Upper lobe of right lung (tissue), 1 donor: ENCODE measurements around the gene GPR39. TPM values are rescaled to one million over a fixed set of nuclear protein-coding genes. Genes with fewer than 3 reads are reported as not detected.

Experiments used
- ATAC-seq: fragments of 200-7000 bp; cut with Tn5 transposase; one replicate; pipeline ENCODE4 v1.9.1; 2020; ENCODE audit warnings: mild to moderate bottlenecking, moderate library complexity
- DNase-seq: peaks from one replicate; pipeline ENCODE4 v3.0.0-alpha.2; 2020
- H3K27ac ChIP-seq: fragments of 200-600 bp; one replicate; pipeline ENCODE4 v1.8.0; 2022
- H3K27me3 ChIP-seq: fragments of 200-600 bp; one replicate; pipeline ENCODE4 v1.8.0; 2022; ENCODE audit warnings: mild to moderate bottlenecking
- H3K36me3 ChIP-seq: fragments of 200-600 bp; one replicate; pipeline ENCODE4 v1.8.0; 2022
- H3K4me1 ChIP-seq: fragments of 200-600 bp; one replicate; pipeline ENCODE4 v1.8.0; 2022
- H3K4me3 ChIP-seq: fragments of 200-600 bp; one replicate; pipeline ENCODE4 v1.8.0; 2022; ENCODE audit warnings: mild to moderate bottlenecking
- H3K9me3 ChIP-seq: fragments of 200-600 bp; one replicate; pipeline ENCODE4 v1.8.0; 2022
- CTCF ChIP-seq: fragments of 200-600 bp; IDR thresholded peaks from one replicate; pipeline ENCODE4 v1.8.0; 2022; ENCODE audit warnings: antibody characterized with exemption
- intact Hi-C: fragments of 100-400 bp; cut with DNase I; formaldehyde crosslinking; loops from one replicate; pipeline ENCODE4 v1.11.0; 2022
- total RNA-seq: library from RNA; stranded (reverse); fragmentation: NEBNext Ultra II Directional; extraction: Animal tissue kit (Norgen Biotek cat#: 25700); gene quantifications from one replicate; pipeline ENCODE4 v1.2.1, GENCODE V29; 2021
- donor health status: DM: no; HTN: yes; CAD: no; lungs with severe emphysema.

The GPR39 gene
- total RNA-seq, 1 donor from 2014 or later: 13.4 TPM

- no peaks in the 10 kb centered on the region for H3K27me3 ChIP-seq
- intact Hi-C loops: no loop called here
- ATAC-seq (no peak), DNase-seq (no peak)
- H3K4me1 ChIP-seq: no peaks in the 10 kb centered on the region
- H3K36me3 ChIP-seq: no peaks in the 10 kb centered on the region
- H3K27ac ChIP-seq: no peak overlapping the region
- peaks cover 3% of the 10 kb centered on the region for H3K9me3 ChIP-seq
- no peak overlapping the region for H3K4me3 ChIP-seq
- TF ChIP-seq CTCF: no peak
These were observed 87.1 kb downstream of the GPR39 start for GRCh38 chr2:132503701-132504100.

GRCh38 chr2:132515010-132515409 is 98.4 kb downstream of the GPR39 start:
- H3K27me3 ChIP-seq: no peaks in the 10 kb centered on the region
- no peak for ATAC-seq
- H3K36me3 ChIP-seq: no peaks in the 10 kb centered on the region
- TF ChIP-seq CTCF: no peak
- H3K4me3 ChIP-seq: no peak overlapping the region
- H3K9me3 ChIP-seq: no peaks in the 10 kb centered on the region
- H3K27ac ChIP-seq: no peak overlapping the region
- no peaks in the 10 kb centered on the region for H3K4me1 ChIP-seq
- DNase-seq: no peak
- intact Hi-C loops: no loop called here

GRCh38 chr2:132517386-132517785 is 100.8 kb downstream of the GPR39 start:
- Histone ChIP-seq H3K27me3 (no peaks in the 10 kb centered on the region), H3K9me3 (no peaks in the 10 kb centered on the region), H3K27ac (no peak overlapping the region), H3K4me1 (no peaks in the 10 kb centered on the region), H3K36me3 (no peaks in the 10 kb centered on the region), H3K4me3 (no peak overlapping the region)
- ATAC-seq (no peak), DNase-seq (no peak)
- intact Hi-C loops: no loop called here
- TF ChIP-seq CTCF: no peak

- no peak overlapping the region for H3K27ac ChIP-seq
- intact Hi-C loops: no loop called here
- DNase-seq: no peak
- H3K4me1 ChIP-seq: no peaks in the 10 kb centered on the region
- H3K4me3 ChIP-seq: no peak overlapping the region
- no peaks in the 10 kb centered on the region for H3K9me3 ChIP-seq
- no peak for TF ChIP-seq CTCF
- H3K36me3 ChIP-seq: no peaks in the 10 kb centered on the region
- ATAC-seq: no peak
- H3K27me3 ChIP-seq: no peaks in the 10 kb centered on the region
These were observed 101.7 kb downstream of the GPR39 start for GRCh38 chr2:132518302-132518701.

GRCh38 chr2:132519566-132519965 is 103.0 kb downstream of the GPR39 start:
- Histone ChIP-seq H3K4me3 (no peak overlapping the region), H3K27me3 (no peaks in the 10 kb centered on the region), H3K36me3 (no peaks in the 10 kb centered on the region), H3K27ac (no peak overlapping the region), H3K9me3 (no peaks in the 10 kb centered on the region), H3K4me1 (no peaks in the 10 kb centered on the region)
- intact Hi-C loops: no loop called here
- no peak for TF ChIP-seq CTCF
- ATAC-seq (no peak), DNase-seq (no peak)

- DNase-seq (no peak), ATAC-seq (no peak)
- no peaks in the 10 kb centered on the region for H3K4me1 ChIP-seq
- no peaks in the 10 kb centered on the region for H3K9me3 ChIP-seq
- no peak overlapping the region for H3K27ac ChIP-seq
- no peaks in the 10 kb centered on the region for H3K36me3 ChIP-seq
- no peaks in the 10 kb centered on the region for H3K27me3 ChIP-seq
- H3K4me3 ChIP-seq: no peak overlapping the region
- TF ChIP-seq CTCF: no peak
- intact Hi-C loops: no loop called here
These were observed 104.7 kb downstream of the GPR39 start for GRCh38 chr2:132521341-132521740.
